ENCODE data around the gene FBXL7. TPM values are rescaled to one million over a fixed set of nuclear protein-coding genes. Genes with fewer than 3 reads are reported as not detected.

The FBXL7 gene
- polyA plus RNA-seq, 1 donor from 2014 or later: 0.24 TPM

- Histone ChIP-seq H3K9me3 (ENCODE audit: low read length) (no peaks in the 10 kb centered on the region), H3K27ac (ENCODE audit: low read length) (no peak overlapping the region), H3F3A (ENCODE audit: insufficient read depth, low read length, poor library complexity, severe bottlenecking) (no peaks in the 10 kb centered on the region), H3K9me2 (ENCODE audit: insufficient read depth, low read length) (no peaks in the 10 kb centered on the region), H3K4me2 (ENCODE audit: low read length) (no peak overlapping the region), H3K4me3 (ENCODE audit: low read length) (no peak overlapping the region), H3K36me3 (ENCODE audit: insufficient read depth, low read length) (no peaks in the 10 kb centered on the region), H4K20me1 (ENCODE audit: insufficient read depth) (no peaks in the 10 kb centered on the region), H3K79me2 (replicated peaks; ENCODE audit: insufficient read depth, low read length) (no peaks in the 10 kb centered on the region), H3K9ac (ENCODE audit: low read length) (no peak overlapping the region), H2AFZ (ENCODE audit: low read depth, low read length) (no peak overlapping the region), H3K27me3 (ENCODE audit: insufficient read depth, low read depth, low read length) (no peaks in the 10 kb centered on the region)
- TF ChIP-seq REST (IDR thresholded peaks at IDR 0.05; ENCODE audit: borderline replicate concordance) (no peak), POLR2AphosphoS5 (IDR thresholded peaks at IDR 0.05) (no peak), CTCF (IDR thresholded peaks at IDR 0.05; ENCODE audit: poor library complexity, severe bottlenecking) (no peak), EZH2 (IDR thresholded peaks at IDR 0.05; ENCODE audit: borderline replicate concordance, insufficient read depth, low read length, poor library complexity, severe bottlenecking) (no peak), EP300 (conservative IDR thresholded peaks at IDR 0.05; ENCODE audit: poor library complexity, severe bottlenecking) (no peak), SMC3 (conservative IDR thresholded peaks at IDR 0.05; ENCODE audit: poor library complexity) (no peak), TAF1 (IDR thresholded peaks at IDR 0.05; ENCODE audit: low read depth) (no peak), RAD21 (conservative IDR thresholded peaks at IDR 0.05) (no peak), MXI1 (conservative IDR thresholded peaks at IDR 0.05; ENCODE audit: poor library complexity, severe bottlenecking) (no peak)
Measured at GRCh38 chr5:15808577-15808976, 308.6 kb downstream of the FBXL7 start.

GRCh38 chr5:15819617-15820016 is 319.6 kb downstream of the FBXL7 start:
- H3K79me2 ChIP-seq (replicated peaks; ENCODE audit: insufficient read depth, low read length): no peaks in the 10 kb centered on the region
- no peak overlapping the region for H2AFZ ChIP-seq (ENCODE audit: low read depth, low read length)
- H3K27me3 ChIP-seq (ENCODE audit: insufficient read depth, low read depth, low read length): no peaks in the 10 kb centered on the region
- no peak for TF ChIP-seq TAF1 (IDR thresholded peaks at IDR 0.05; ENCODE audit: low read depth)
- no peak for TF ChIP-seq CTCF (IDR thresholded peaks at IDR 0.05; ENCODE audit: poor library complexity, severe bottlenecking)
- no peak for TF ChIP-seq POLR2AphosphoS5 (IDR thresholded peaks at IDR 0.05)
- no peak for TF ChIP-seq EZH2 (IDR thresholded peaks at IDR 0.05; ENCODE audit: borderline replicate concordance, insufficient read depth, low read length, poor library complexity, severe bottlenecking)
- no peak for TF ChIP-seq EP300 (conservative IDR thresholded peaks at IDR 0.05; ENCODE audit: poor library complexity, severe bottlenecking)
- no peak for TF ChIP-seq MXI1 (conservative IDR thresholded peaks at IDR 0.05; ENCODE audit: poor library complexity, severe bottlenecking)
- no peak for TF ChIP-seq RAD21 (conservative IDR thresholded peaks at IDR 0.05)
- TF ChIP-seq REST (IDR thresholded peaks at IDR 0.05; ENCODE audit: borderline replicate concordance): no peak
- no peak for TF ChIP-seq SMC3 (conservative IDR thresholded peaks at IDR 0.05; ENCODE audit: poor library complexity)
- no peaks in the 10 kb centered on the region for H3F3A ChIP-seq (ENCODE audit: insufficient read depth, low read length, poor library complexity, severe bottlenecking)
- H3K27ac ChIP-seq (ENCODE audit: low read length): no peak overlapping the region
- H3K9me2 ChIP-seq (ENCODE audit: insufficient read depth, low read length): no peaks in the 10 kb centered on the region
- H4K20me1 ChIP-seq (ENCODE audit: insufficient read depth): no peaks in the 10 kb centered on the region
- no peak overlapping the region for H3K9ac ChIP-seq (ENCODE audit: low read length)
- no peaks in the 10 kb centered on the region for H3K9me3 ChIP-seq (ENCODE audit: low read length)
- no peak overlapping the region for H3K4me2 ChIP-seq (ENCODE audit: low read length)
- no peak overlapping the region for H3K4me3 ChIP-seq (ENCODE audit: low read length)
- H3K36me3 ChIP-seq (ENCODE audit: insufficient read depth, low read length): no peaks in the 10 kb centered on the region
